ENCODE results near the gene CMTM4.
"Not testable (repeated sequence)": the region's sequence is repeated elsewhere in the genome, so short reads cannot be mapped to it uniquely, and the experiment has no call there.

The CMTM4 gene

DNA sequence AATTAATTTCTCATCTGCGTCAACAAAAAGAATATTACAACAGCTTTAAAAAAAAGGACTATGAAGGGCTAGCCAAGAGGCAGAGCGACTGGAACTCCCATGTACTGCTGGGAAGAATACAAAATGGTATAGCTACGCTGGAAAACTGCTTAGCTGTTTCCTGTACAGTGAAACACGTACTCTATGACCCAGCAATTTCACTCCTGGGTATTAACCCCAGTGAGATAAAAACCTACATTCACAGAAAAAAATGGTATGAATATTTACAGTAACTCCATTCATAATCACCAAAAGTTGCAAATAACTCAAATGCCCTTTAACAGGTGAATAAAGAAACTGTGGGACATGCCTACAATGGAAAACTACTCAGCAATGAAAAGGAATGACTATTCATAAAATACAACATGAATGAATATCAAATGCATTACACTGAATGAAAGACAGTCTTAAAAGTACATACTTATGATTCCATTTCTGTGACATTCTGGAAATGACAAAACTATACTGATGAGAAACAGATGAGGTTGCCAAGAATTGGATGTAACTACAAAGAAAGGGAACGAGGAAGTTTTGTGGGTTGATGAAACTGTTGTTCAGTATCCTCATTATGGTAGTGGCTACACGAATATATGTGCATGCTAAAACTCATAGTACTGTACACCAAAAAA is 27.6 kb downstream of the CMTM4 start:
- Histone ChIP-seq H3K79me1 (ENCODE audit: low read depth, low read length) (no peaks in the 10 kb centered on the region), H2BK120ac (ENCODE audit: low read depth, low read length) (no peak overlapping the region), H3K14ac (ENCODE audit: low read length) (no peak overlapping the region), H2BK15ac (ENCODE audit: low read length) (no peak overlapping the region), H3K27ac (replicated peaks; ENCODE audit: low read length) (no peak overlapping the region), H3K4me2 (ENCODE audit: insufficient read depth, low read length, poor library complexity, severe bottlenecking) (no peak overlapping the region), H2AFZ (ENCODE audit: low read length) (no peak overlapping the region), H3K23ac (ENCODE audit: low read depth, low read length, poor library complexity) (no peak overlapping the region), H3K36me3 (replicated peaks in 1 of 2; ENCODE audit: control insufficient read depth in 2 of 2, insufficient read depth in 2 of 2, low read length in 2 of 2) (no peaks in the 10 kb centered on the region), H3K18ac (ENCODE audit: low read length) (no peak overlapping the region), H3K4me1 (ENCODE audit: control insufficient read depth in 2 of 2, insufficient read depth in 1 of 2, low read depth in 1 of 2, low read length in 2 of 2) (no peaks in the 10 kb centered on the region), H4K8ac (ENCODE audit: low read depth, low read length) (no peak overlapping the region), H2BK12ac (ENCODE audit: low read length) (no peak overlapping the region), H3K4ac (ENCODE audit: low read length) (no peak overlapping the region), H3K9ac (ENCODE audit: low read depth, low read length, poor library complexity) (no peak overlapping the region), H3K27me3 (ENCODE audit: control insufficient read depth in 3 of 3, insufficient read depth in 3 of 3, low read depth in 1 of 3, low read length in 3 of 3) (no peaks in the 10 kb centered on the region), H4K91ac (ENCODE audit: low read depth, low read length, poor library complexity) (no peak overlapping the region), H2BK5ac (ENCODE audit: low read length) (no peak overlapping the region), H2AK5ac (ENCODE audit: low read depth, low read length) (no peak overlapping the region), H3K4me3 (ENCODE audit: low read length in 2 of 2) (no peak overlapping the region), H3K9me3 (replicated peaks in 1 of 2; ENCODE audit: control insufficient read depth in 2 of 2, insufficient read depth in 1 of 2, low read depth in 1 of 2, low read length in 2 of 2) (no peaks in the 10 kb centered on the region)
- no CpG with 5 or more reads among the region's 6 CpGs for WGBS, 2 donors (ENCODE audit: extremely low coverage in 2 of 2, insufficient read length in 2 of 2, insufficient replicate concordance in 1 of 2)
- no peak for DNase-seq (ENCODE audit: low spot score)

- H4K91ac ChIP-seq (ENCODE audit: low read depth, low read length, poor library complexity) = no peak overlapping the region
- no peaks in the 10 kb centered on the region for H3K79me1 ChIP-seq (ENCODE audit: low read depth, low read length)
- no peak overlapping the region for H2BK12ac ChIP-seq (ENCODE audit: low read length)
- WGBS, 2 donors (ENCODE audit: extremely low coverage in 2 of 2, insufficient read length in 2 of 2, insufficient replicate concordance in 1 of 2) = no CpG with 5 or more reads among the region's 1 CpG
- H2BK120ac ChIP-seq (ENCODE audit: low read depth, low read length) = no peak overlapping the region
- H3K9me3 ChIP-seq (replicated peaks in 1 of 2; ENCODE audit: control insufficient read depth in 2 of 2, insufficient read depth in 1 of 2, low read depth in 1 of 2, low read length in 2 of 2) = no peaks in the 10 kb centered on the region
- H3K9ac ChIP-seq (ENCODE audit: low read depth, low read length, poor library complexity) = no peak overlapping the region
- H2BK15ac ChIP-seq (ENCODE audit: low read length) = no peak overlapping the region
- no peak overlapping the region for H3K4me3 ChIP-seq (ENCODE audit: low read length in 2 of 2)
- H3K23ac ChIP-seq (ENCODE audit: low read depth, low read length, poor library complexity) = no peak overlapping the region
- H3K4ac ChIP-seq (ENCODE audit: low read length) = no peak overlapping the region
- H4K8ac ChIP-seq (ENCODE audit: low read depth, low read length) = no peak overlapping the region
- H3K4me1 ChIP-seq (ENCODE audit: control insufficient read depth in 2 of 2, insufficient read depth in 1 of 2, low read depth in 1 of 2, low read length in 2 of 2) = no peaks in the 10 kb centered on the region
- H3K4me2 ChIP-seq (ENCODE audit: insufficient read depth, low read length, poor library complexity, severe bottlenecking) = no peak overlapping the region
- H2AFZ ChIP-seq (ENCODE audit: low read length) = no peak overlapping the region
- DNase-seq (ENCODE audit: low spot score) = no peak
- no peaks in the 10 kb centered on the region for H3K36me3 ChIP-seq (replicated peaks in 1 of 2; ENCODE audit: control insufficient read depth in 2 of 2, insufficient read depth in 2 of 2, low read length in 2 of 2)
- H3K18ac ChIP-seq (ENCODE audit: low read length) = no peak overlapping the region
- no peak overlapping the region for H3K27ac ChIP-seq (replicated peaks; ENCODE audit: low read length)
- H2BK5ac ChIP-seq (ENCODE audit: low read length) = no peak overlapping the region
- H3K27me3 ChIP-seq (ENCODE audit: control insufficient read depth in 3 of 3, insufficient read depth in 3 of 3, low read depth in 1 of 3, low read length in 3 of 3) = no peaks in the 10 kb centered on the region
- H3K14ac ChIP-seq (ENCODE audit: low read length) = no peak overlapping the region
- no peak overlapping the region for H2AK5ac ChIP-seq (ENCODE audit: low read depth, low read length)
Measured at GRCh38 chr16:66667944-66668343, 28.6 kb downstream of the CMTM4 start.

DNA sequence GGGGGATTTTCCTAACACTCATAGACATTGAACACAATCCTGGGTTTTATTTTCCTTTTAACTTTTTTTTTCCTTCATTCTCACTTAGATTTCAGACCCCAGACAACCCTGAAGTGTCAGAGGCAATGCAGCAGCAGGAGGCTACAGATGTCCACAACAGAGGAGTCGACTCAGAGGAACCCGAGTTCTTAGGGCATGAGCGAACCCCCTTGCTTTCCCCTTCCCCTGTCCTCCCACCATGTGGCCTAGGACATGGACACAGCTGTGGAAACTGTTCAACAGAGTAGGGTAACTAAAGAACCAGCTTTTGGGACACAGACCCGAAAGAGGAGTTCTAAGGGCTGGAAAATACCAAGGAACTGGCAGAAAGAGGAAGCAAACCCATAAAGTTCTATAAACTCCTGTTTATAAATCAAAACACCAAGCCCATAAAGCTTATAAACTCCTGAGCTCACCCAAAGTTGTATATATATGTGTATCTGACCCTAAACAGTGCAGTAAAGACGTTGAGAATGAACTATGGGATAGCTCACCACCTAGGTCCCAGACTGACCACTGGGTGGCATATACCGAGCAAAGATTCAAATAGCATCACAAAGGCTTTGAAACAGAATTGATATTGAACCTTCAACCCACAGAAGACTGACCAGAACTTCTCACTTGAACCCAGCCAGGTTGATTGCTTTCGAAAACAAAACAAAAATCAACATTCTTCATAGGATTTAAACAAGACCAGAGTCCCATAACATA is 33.9 kb downstream of the CMTM4 start:
- Histone ChIP-seq H3K36me3 (replicated peaks in 1 of 2; ENCODE audit: control insufficient read depth in 2 of 2, insufficient read depth in 2 of 2, low read length in 2 of 2) (no peaks in the 10 kb centered on the region), H4K8ac (ENCODE audit: low read depth, low read length) (no peak overlapping the region), H3K27ac (replicated peaks; ENCODE audit: low read length) (no peak overlapping the region), H3K4me1 (ENCODE audit: control insufficient read depth in 2 of 2, insufficient read depth in 1 of 2, low read depth in 1 of 2, low read length in 2 of 2) (peaks cover 1 to 9% of the 10 kb centered on the region in 2 donors), H3K18ac (ENCODE audit: low read length) (no peak overlapping the region), H3K9ac (ENCODE audit: low read depth, low read length, poor library complexity) (no peak overlapping the region), H3K4me3 (ENCODE audit: low read length in 2 of 2) (no peak overlapping the region), H2BK12ac (ENCODE audit: low read length) (no peak overlapping the region), H2BK120ac (ENCODE audit: low read depth, low read length) (no peak overlapping the region), H3K9me3 (replicated peaks in 1 of 2; ENCODE audit: control insufficient read depth in 2 of 2, insufficient read depth in 1 of 2, low read depth in 1 of 2, low read length in 2 of 2) (no peaks in the 10 kb centered on the region), H4K91ac (ENCODE audit: low read depth, low read length, poor library complexity) (no peak overlapping the region), H2AFZ (ENCODE audit: low read length) (no peak overlapping the region), H3K14ac (ENCODE audit: low read length) (no peak overlapping the region), H2BK15ac (ENCODE audit: low read length) (no peak overlapping the region), H2AK5ac (ENCODE audit: low read depth, low read length) (no peak overlapping the region), H3K23ac (ENCODE audit: low read depth, low read length, poor library complexity) (no peak overlapping the region), H3K27me3 (ENCODE audit: control insufficient read depth in 3 of 3, insufficient read depth in 3 of 3, low read depth in 1 of 3, low read length in 3 of 3) (no peaks in the 10 kb centered on the region), H3K79me1 (ENCODE audit: low read depth, low read length) (no peaks in the 10 kb centered on the region), H2BK5ac (ENCODE audit: low read length) (no peak overlapping the region), H3K4me2 (ENCODE audit: insufficient read depth, low read length, poor library complexity, severe bottlenecking) (no peak overlapping the region), H3K4ac (ENCODE audit: low read length) (no peak overlapping the region)
- no CpG with 5 or more reads among the region's 7 CpGs for WGBS, 2 donors (ENCODE audit: extremely low coverage in 2 of 2, insufficient read length in 2 of 2, insufficient replicate concordance in 1 of 2)
- no peak for DNase-seq (ENCODE audit: low spot score)

DNA sequence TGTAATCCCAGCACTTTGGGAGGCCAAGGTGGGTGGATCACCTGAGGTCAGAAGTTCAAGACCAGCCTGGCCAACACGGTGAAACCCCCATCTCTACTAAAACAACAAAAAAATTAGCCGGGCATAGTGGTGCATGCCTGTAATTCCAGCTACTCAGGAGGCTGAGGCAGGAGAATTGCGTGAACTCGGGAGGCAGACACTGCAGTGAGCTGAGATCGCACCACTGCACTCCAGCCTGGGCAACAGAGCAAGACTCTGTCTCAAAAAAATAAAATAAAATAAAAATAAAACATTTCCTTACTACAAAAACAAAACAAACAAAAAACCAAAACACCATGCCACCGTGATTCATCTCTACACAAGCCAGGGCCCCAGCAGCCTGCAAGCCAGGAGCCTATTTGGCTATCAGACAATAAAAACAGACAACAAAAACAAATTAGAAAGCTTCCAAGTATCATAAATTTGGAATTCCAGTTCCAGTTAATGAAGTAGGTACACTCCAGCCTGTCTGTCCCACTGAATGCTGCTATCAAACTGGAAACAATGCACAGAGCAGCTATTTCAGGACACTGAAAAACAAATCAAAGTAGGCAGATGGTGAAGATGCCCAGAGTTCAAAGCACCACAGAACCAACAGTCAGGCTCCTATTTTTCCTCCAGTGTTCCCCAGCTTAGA is 34.7 kb downstream of the CMTM4 start:
- H3K4me1 ChIP-seq (ENCODE audit: control insufficient read depth in 2 of 2, insufficient read depth in 1 of 2, low read depth in 1 of 2, low read length in 2 of 2); H3K27me3 ChIP-seq (ENCODE audit: control insufficient read depth in 3 of 3, insufficient read depth in 3 of 3, low read depth in 1 of 3, low read length in 3 of 3); H2AK5ac ChIP-seq (ENCODE audit: low read depth, low read length); H2BK120ac ChIP-seq (ENCODE audit: low read depth, low read length); H3K9me3 ChIP-seq (replicated peaks in 1 of 2; ENCODE audit: control insufficient read depth in 2 of 2, insufficient read depth in 1 of 2, low read depth in 1 of 2, low read length in 2 of 2); H3K36me3 ChIP-seq (replicated peaks in 1 of 2; ENCODE audit: control insufficient read depth in 2 of 2, insufficient read depth in 2 of 2, low read length in 2 of 2); H2AFZ ChIP-seq (ENCODE audit: low read length); H4K8ac ChIP-seq (ENCODE audit: low read depth, low read length); DNase-seq (ENCODE audit: low spot score); H2BK5ac ChIP-seq (ENCODE audit: low read length); H3K4me2 ChIP-seq (ENCODE audit: insufficient read depth, low read length, poor library complexity, severe bottlenecking); H3K4ac ChIP-seq (ENCODE audit: low read length); H3K9ac ChIP-seq (ENCODE audit: low read depth, low read length, poor library complexity); H4K91ac ChIP-seq (ENCODE audit: low read depth, low read length, poor library complexity); H3K23ac ChIP-seq (ENCODE audit: low read depth, low read length, poor library complexity); H2BK12ac ChIP-seq (ENCODE audit: low read length); H3K27ac ChIP-seq (replicated peaks; ENCODE audit: low read length); H2BK15ac ChIP-seq (ENCODE audit: low read length); H3K79me1 ChIP-seq (ENCODE audit: low read depth, low read length); H3K18ac ChIP-seq (ENCODE audit: low read length); H3K14ac ChIP-seq (ENCODE audit: low read length); H3K4me3 ChIP-seq (ENCODE audit: low read length in 2 of 2): not testable (repeated sequence)
- no CpG with 5 or more reads among the region's 6 CpGs for WGBS, 2 donors (ENCODE audit: extremely low coverage in 2 of 2, insufficient read length in 2 of 2, insufficient replicate concordance in 1 of 2)

Data from neuronal stem cell (in vitro differentiated cells).